ENCODE results near the gene FAM72D.
"Not testable (repeated sequence)": the region's sequence is repeated elsewhere in the genome, so short reads cannot be mapped to it uniquely, and the experiment has no call there.

FAM72D gene

DNA sequence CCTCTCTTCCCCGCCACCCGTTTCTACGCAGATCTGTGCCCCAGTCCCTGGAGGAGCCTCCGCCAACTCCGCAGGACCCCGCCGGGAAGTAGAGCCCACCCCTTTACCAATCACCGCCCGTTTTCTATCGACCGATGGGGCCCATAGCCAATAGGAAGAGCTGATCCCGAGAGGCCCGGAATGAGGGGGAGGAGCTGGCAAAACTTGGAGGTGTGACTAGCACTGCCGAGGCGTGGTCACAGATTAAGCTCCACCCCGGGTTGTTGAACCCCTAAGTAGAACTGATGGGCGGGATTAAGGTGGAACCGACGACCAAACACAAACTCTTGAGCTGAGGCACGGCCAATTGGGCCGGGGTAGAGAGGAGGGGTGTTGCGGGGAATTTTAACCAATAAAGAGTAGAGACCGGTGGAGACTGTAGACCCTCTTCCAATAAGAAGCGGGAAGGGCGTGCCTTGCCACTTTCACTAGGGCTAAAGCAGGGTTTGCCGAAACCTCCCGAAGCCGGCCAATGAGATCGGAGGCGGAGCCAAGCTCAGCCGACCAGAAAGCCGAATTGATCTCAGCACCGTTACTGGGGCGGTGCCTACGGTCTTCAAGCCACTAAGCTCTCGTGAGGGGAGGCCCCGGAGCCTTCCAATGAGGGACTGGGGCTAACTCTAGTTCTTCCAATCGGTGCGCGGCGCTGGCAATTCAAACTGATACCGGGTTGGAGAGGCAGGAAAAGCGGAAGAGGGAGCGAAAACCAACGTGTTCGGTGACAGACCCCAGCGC is at the start of gene FAM72D, which contains the start of gene SRGAP2B:
Gene FAM72D (plus strand): TSS at position 691 of the 774 bp plus-strand sequence. CDS start 874 bp downstream, outside the sequence.
Gene SRGAP2B (minus strand): TSS at position 45 of the 774 bp plus-strand sequence. CDS start 2,427 bp downstream, outside the sequence.
- H3K27ac ChIP-seq, result not testable (repeated sequence)

GRCh38 chr1:145047553-145047952 is 48.2 kb upstream of the FAM72D start:
- not testable (repeated sequence) for H3K27ac ChIP-seq

DNA sequence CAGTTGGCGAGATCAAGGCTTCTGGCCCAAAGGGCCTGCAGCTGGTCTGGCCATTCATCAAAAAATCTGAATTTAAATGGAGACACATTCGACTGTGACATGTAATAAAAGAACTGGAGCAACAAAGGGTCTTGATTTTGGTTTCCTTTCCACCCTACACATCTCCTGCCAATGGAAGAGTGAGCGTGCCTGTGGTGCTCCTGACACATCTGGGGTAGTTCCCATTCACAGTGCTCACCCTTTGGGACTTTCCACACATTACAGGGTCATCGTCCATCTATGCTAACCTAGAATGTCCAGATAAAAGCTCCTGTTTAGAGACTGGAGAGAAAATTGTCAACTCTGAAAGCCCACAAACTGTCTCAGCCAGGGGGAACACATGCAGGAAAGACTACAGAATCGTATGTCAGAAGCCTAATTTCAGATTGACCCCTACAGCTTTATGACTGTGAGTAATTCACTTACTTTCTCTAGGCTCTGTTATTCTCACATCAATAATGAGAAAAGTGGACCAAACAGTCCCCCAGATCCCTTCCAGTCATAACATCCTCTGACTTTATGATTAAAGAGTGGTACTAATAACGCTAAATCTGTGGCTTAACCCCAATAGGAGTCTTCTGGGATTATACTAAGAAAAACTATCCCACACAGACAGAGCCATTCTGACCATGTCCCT is 47.5 kb upstream of the FAM72D start:
- not testable (repeated sequence) for H3K27ac ChIP-seq

GRCh38 chr1:145052019-145052776 is 43.6 kb upstream of the FAM72D start:
- not testable (repeated sequence) for H3K27ac ChIP-seq

GRCh38 chr1:145053428-145053827 is 42.3 kb upstream of the FAM72D start:
- not testable (repeated sequence) for H3K27ac ChIP-seq

GRCh38 chr1:145055217-145055760 is 40.5 kb upstream of the FAM72D start:
- H3K27ac ChIP-seq, result not testable (repeated sequence)

- not testable (repeated sequence) for H3K27ac ChIP-seq
Measured at GRCh38 chr1:145058184-145058583, 37.6 kb upstream of the FAM72D start.

DNA sequence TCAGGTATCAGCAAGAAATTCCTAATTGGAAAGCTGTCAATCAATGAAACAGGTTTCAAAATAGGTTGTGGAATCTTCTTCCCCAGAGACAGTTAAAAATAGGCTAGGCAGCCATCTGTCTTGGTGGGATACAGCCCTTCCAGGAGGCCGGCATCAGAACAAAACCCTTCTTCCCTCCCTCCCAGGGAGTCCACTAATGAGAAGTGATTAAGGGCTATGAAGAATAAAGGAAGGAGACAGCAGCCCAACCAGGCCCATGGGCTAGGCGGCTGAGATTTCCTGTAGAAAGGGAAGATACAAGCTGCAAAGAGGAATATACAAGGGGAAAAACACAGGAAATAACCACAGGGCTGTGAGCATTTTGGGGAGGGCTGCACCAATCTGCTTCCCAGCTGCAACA is 32.5 kb upstream of the FAM72D start:
- not testable (repeated sequence) for H3K27ac ChIP-seq

GRCh38 chr1:145063941-145064648 is 31.7 kb upstream of the FAM72D start:
- H3K27ac ChIP-seq, result not testable (repeated sequence)

DNA sequence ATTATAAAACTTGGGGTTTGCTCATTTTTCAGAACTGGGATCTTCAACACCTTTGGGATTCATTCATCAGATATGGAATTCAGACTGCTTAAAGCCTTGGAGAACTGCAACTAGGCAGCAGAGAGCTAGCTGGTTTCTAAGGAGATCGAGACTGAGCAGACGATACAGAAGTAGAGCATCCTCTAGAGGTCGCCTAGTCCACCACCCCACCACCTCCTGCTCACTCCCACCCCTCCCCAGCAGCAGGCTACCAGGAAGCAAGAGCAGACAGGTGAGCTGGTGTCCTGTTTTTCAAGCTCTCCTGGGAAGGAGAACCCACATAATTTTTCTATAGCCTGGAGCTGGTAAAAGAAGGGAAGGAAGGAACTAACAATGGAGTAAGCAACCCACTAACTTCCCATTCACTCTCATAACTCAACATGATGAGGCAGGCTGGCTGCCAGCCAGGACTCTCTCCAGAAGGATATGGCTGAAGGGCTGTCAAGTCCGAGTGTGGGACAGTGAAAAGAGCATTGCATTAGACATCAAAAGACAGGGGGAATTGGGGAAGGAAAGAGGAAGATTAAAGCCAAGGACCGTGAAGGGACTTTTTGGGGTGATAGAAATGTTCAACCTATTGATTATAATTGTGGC is 30.5 kb upstream of the FAM72D start:
- not testable (repeated sequence) for H3K27ac ChIP-seq

DNA sequence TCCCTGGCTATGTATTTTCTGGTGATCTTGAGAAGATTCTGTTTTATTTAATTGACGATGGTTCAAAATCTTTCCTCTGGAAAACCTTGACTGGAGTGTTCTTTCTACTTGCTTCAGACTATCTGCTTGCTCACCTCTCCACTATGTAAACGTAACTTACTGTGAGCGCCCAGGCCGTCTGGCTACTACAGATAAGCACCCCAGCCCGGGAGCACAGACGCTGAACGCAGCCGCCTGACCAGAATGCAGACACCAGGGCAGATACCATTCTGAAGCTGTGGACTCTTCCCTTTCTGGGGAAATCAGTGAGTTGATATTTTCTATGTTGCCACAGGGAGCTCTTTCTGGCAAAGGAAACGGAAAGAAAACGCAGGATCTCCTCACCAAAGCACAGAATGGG is 29.3 kb upstream of the FAM72D start:
- not testable (repeated sequence) for H3K27ac ChIP-seq

- not testable (repeated sequence) for H3K27ac ChIP-seq
Measured at GRCh38 chr1:145071569-145071968, 24.2 kb upstream of the FAM72D start.

DNA sequence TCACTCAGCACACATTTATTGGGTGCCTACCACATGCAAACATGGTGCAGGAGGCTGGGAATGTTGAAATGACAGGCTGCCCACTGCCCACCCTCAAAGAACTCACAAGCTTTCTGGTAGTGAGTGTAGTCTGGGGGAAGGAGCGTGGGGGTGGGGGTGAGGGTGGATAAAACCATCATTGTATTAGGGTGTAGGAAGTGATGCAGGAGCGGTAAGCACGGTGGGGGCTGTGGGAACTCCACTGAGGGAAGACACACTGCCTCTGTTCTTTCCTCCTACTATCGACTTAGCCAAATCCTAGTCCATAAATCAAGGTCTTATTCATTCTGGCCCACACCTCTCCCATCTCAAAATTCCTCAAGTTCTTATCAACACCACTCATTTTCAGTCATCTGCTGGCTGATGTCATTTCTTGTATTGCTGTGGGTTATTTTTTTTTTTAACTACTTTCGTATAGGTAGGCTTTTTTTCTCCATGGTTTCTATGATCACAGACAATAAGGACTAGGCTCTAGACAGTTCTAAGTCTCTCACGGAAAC is 21.7 kb upstream of the FAM72D start:
- H3K27ac ChIP-seq, result not testable (repeated sequence)

- not testable (repeated sequence) for H3K27ac ChIP-seq
Measured at GRCh38 chr1:145076877-145077276, 18.9 kb upstream of the FAM72D start.

DNA sequence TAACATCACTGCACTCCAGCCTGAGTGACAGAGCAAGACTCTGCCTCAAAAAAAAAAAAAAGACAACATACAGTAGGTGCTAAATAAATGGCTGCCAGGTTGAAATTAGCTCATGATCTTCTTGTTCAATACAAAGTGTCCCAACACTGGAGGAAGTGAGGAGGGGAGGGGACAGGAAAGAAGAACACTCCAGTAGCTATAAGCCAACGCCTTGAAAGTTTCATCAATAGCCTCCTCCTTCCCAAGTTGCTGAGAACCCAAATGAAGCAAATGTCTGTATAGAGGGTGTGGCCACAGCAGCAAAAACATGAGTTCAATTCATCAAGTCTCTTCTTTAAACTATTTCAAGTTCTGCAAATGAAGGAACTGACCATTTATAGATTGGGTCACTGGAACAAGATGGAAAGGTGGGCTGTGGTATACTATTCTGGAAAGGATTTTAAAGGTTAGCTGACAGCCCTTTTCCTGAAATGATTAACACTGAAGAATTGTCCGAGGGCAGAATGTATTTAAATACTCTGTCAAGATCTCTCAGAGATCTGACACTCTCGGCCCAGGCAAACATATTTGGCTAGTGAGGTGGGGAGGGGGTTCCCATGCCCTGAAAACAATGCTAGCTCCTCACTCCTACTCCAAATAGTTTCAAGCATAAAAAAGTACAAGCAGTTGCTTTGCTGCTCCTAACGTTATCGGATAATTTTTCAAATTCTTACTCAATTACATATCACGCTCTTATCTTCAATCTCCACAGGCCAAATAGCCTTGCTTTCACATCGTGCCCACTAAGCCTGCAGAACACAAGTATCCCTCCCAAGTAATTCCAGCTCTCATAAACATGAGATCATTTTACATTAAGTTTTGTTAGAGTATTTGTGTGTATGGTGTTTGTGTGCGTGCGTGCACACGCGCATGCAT is 17.6 kb upstream of the FAM72D start:
- not testable (repeated sequence) for H3K27ac ChIP-seq

- H3K27ac ChIP-seq, result not testable (repeated sequence)
Measured at GRCh38 chr1:145078787-145079370, 16.9 kb upstream of the FAM72D start.

GRCh38 chr1:145079737-145080136 is 16.0 kb upstream of the FAM72D start:
- H3K27ac ChIP-seq, result not testable (repeated sequence)

- H3K27ac ChIP-seq, result not testable (repeated sequence)
Measured at GRCh38 chr1:145080193-145080592, 15.6 kb upstream of the FAM72D start.

Measured in 22Rv1 (cell line).